ENCODE data around the gene AIG1. TPM values are rescaled to one million over a fixed set of nuclear protein-coding genes. Genes with fewer than 3 reads are reported as not detected.
A peak's percentile ranks its signal among the peaks of the same experiment; 100 is the strongest.
"Not testable (repeated sequence)": the region's sequence is repeated elsewhere in the genome, so short reads cannot be mapped to it uniquely, and the experiment has no call there.

AIG1 gene
- polyA plus RNA-seq, 1 experiment: 43.2 TPM

DNA sequence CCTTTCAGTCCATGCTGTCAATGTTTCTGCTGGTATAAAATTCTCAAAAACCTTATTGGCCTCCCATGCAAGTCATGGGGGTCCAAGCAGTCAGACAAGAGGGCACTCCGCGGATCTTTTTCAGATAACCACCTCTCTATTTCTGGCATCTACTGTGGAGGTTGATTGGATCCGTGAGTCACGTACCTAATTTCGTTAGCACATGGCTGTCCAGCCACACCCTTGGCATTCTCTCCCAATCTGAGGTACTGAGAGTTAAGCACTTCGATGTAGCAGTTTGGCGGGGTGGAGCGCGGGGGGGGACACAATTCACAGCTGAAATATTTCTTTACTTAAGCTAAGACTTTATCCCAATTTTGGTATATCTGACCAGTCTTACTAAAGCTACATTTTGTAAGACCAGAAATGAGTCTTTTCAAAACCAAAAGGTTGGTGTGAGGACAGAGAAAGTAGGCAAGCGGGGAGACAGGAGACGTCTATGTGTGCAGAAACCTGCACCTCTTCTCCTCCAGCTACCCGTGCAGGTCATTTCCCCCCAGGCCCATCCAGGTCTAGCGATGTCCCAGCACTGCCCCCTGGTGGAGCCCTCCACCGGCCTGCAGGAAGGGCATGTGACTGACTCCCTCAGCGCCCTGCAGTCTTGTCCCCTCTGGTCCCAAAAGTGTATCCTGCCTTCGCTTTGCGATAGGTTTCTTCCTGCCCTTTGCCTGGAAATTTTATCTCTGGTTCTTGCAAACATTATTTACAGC is 276.7 kb downstream of the AIG1 start:
- H3K36me3 ChIP-seq (ENCODE audit: control insufficient read depth, insufficient read depth, low read length): no peaks in the 10 kb centered on the region
- TF ChIP-seq, protein P1, sequence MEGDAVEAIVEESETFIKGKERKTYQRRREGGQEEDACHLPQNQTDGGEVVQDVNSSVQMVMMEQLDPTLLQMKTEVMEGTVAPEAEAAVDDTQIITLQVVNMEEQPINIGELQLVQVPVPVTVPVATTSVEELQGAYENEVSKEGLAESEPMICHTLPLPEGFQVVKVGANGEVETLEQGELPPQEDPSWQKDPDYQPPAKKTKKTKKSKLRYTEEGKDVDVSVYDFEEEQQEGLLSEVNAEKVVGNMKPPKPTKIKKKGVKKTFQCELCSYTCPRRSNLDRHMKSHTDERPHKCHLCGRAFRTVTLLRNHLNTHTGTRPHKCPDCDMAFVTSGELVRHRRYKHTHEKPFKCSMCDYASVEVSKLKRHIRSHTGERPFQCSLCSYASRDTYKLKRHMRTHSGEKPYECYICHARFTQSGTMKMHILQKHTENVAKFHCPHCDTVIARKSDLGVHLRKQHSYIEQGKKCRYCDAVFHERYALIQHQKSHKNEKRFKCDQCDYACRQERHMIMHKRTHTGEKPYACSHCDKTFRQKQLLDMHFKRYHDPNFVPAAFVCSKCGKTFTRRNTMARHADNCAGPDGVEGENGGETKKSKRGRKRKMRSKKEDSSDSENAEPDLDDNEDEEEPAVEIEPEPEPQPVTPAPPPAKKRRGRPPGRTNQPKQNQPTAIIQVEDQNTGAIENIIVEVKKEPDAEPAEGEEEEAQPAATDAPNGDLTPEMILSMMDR (IDR thresholded peaks at IDR 0.05; ENCODE audit: insufficient read depth, low read depth, low read length): peak; percentile 49
- no peak overlapping the region for H3K4me3 ChIP-seq (ENCODE audit: low read depth, low read length)
- no peak for DNase-seq (ENCODE audit: low read depth)
- POLR2A ChIA-PET: no interaction called here
- CTCF ChIA-PET: interaction anchor here (0.6 to 2.4 kb wide), 4 partner anchors 8 to 105 kb away, joined by 3 to 9 read pairs (median 4); no protein-coding TSS in a partner anchor
- no peaks in the 10 kb centered on the region for H3K27me3 ChIP-seq (ENCODE audit: control insufficient read depth, insufficient read depth, low read length)

DNA sequence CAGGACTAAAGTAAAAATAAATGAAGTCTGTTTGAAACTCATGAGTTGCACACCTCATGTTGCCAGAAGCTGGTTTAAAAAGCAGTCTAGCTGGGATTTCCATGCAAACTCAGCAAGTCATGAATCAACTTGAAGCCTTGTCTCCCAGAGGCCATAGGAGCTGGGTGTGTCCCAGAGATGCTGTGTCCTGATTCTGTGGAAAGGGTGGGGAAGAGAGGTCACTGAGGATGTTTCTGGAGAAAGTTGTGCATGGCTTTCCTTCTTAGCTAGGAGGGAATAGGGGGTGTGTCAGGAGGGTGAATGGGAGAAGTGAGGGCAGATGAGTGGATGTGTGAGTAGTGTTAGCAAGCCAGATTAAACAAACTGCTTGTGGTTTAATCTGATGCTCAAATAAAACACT is 278.5 kb downstream of the AIG1 start:
- CTCF ChIA-PET: interaction anchor here (0.5 to 1.2 kb wide), 4 partner anchors 9 to 686 kb away, joined by 3 to 4 read pairs (median 3); no protein-coding TSS in a partner anchor
- TF ChIP-seq, protein P1 (IDR thresholded peaks at IDR 0.05; ENCODE audit: insufficient read depth, low read depth, low read length): no peak
- DNase-seq (ENCODE audit: low read depth): no peak

DNA sequence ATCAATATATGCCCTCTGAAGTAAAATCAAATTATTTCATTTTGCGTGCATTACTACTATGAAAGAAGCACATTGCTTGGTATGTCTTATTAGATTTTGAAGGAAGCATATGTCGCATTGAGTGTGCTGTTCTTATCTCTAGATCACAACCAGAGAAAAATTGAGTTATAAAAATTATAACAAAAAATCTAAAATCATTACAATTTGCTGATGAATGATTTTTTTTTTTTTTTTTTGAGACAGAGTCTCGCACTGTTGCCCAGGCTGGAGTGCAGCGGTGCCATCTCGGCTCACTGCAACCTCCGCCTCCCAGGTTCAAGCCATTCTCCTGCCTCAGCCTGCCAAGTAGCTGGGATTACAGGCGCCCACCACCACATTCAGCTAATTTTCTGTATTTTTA is 284.8 kb downstream of the AIG1 start:
- POLR2A ChIA-PET; CTCF ChIA-PET; H3K4me3 ChIP-seq (ENCODE audit: low read depth, low read length); DNase-seq (ENCODE audit: low read depth); H3K27me3 ChIP-seq (ENCODE audit: control insufficient read depth, insufficient read depth, low read length); H3K36me3 ChIP-seq (ENCODE audit: control insufficient read depth, insufficient read depth, low read length): not testable (repeated sequence)

More for the DNA sequence above, 278.5 kb downstream of the AIG1 start:
- no peak overlapping the region for H3K4me3 ChIP-seq (ENCODE audit: low read depth, low read length)
- H3K36me3 ChIP-seq (ENCODE audit: control insufficient read depth, insufficient read depth, low read length): no peaks in the 10 kb centered on the region
- no peaks in the 10 kb centered on the region for H3K27me3 ChIP-seq (ENCODE audit: control insufficient read depth, insufficient read depth, low read length)
- POLR2A ChIA-PET: no interaction called here

DNA sequence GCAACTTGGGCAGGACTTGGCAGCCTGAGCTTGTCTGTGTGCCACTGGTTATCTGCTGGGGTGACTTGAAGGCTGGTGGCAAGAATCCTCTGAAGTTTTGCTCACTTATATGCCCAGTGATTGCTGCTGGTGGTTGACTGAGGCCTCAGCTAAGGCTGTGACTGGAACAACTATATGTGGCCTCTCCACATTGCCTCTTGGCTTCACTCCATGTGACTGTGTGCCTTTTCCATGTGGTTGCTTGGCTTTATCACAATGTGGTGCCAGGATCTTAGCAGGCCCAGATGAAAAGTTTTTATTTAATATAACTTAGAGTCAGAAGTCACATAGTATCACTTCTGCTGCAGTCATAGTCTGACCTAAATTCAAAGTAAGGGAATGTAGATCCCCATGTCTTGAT is 285.3 kb downstream of the AIG1 start:
- no peaks in the 10 kb centered on the region for H3K36me3 ChIP-seq (ENCODE audit: control insufficient read depth, insufficient read depth, low read length)
- no peak overlapping the region for H3K4me3 ChIP-seq (ENCODE audit: low read depth, low read length)
- ChIA-PET POLR2A (no interaction called here), CTCF (interaction anchor here (2.2 kb wide), 1 partner anchor 9 kb away, joined by 9 read pairs; no protein-coding TSS in a partner anchor)
- no peaks in the 10 kb centered on the region for H3K27me3 ChIP-seq (ENCODE audit: control insufficient read depth, insufficient read depth, low read length)
- TF ChIP-seq, protein P1 (IDR thresholded peaks at IDR 0.05; ENCODE audit: insufficient read depth, low read depth, low read length): no peak
- no peak for DNase-seq (ENCODE audit: low read depth)

DNA sequence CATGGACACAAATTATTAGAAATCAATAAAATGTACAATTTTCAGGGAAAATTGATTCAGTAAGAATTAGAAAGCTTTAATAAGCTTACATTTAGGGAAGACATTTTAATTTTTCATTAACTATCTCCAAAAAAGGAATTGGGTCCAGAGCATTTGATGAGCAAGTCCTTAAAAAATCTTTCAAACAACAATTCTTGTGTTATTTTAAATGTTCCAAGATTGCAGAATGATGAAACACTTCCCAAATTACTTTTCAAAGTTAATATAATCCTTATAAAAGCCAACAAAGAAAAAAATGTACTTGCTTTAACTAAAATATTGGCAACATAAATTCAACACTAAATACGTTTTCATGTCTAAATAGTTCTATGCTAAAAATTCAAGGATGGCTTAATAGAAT is 287.8 kb downstream of the AIG1 start:
- H3K36me3 ChIP-seq (ENCODE audit: control insufficient read depth, insufficient read depth, low read length): no peaks in the 10 kb centered on the region
- no peaks in the 10 kb centered on the region for H3K27me3 ChIP-seq (ENCODE audit: control insufficient read depth, insufficient read depth, low read length)
- CTCF ChIA-PET: interaction anchor here (0.7 kb wide), 1 partner anchor 9 kb away, joined by 3 read pairs; no protein-coding TSS in a partner anchor
- no peak for DNase-seq (ENCODE audit: low read depth)
- POLR2A ChIA-PET: no interaction called here
- H3K4me3 ChIP-seq (ENCODE audit: low read depth, low read length): no peak overlapping the region
- TF ChIP-seq, protein P1 (IDR thresholded peaks at IDR 0.05; ENCODE audit: insufficient read depth, low read depth, low read length): no peak
